Spinal cord (tissue), 10 donors: ENCODE results near the gene SLC7A6OS. TPM values are rescaled to one million over a fixed set of nuclear protein-coding genes. Genes with fewer than 3 reads are reported as not detected.
"Not testable (repeated sequence)": the region's sequence is repeated elsewhere in the genome, so short reads cannot be mapped to it uniquely, and the experiment has no call there.

Experiments
- DNase-seq, 6 donors: peaks; one replicate each; pipeline versions ENCODE4 v3.0.0 to v3.0.0-alpha.2; 2013 to 2015; ENCODE audit warnings: low spot score in 6 of 6, low read depth in 4 of 6
- H3K27ac ChIP-seq: one replicate; pipeline ENCODE4 v1.5.1; 2013; ENCODE audit warnings: low read depth, low read length, control low read depth
- H3K27me3 ChIP-seq: one replicate; pipeline ENCODE4 v1.6.1; 2013; ENCODE audit warnings: low read length; ENCODE audit not compliant: control insufficient read depth, insufficient read depth
- H3K36me3 ChIP-seq: one replicate; pipeline ENCODE4 v1.6.1; 2013; ENCODE audit warnings: low read length; ENCODE audit not compliant: control insufficient read depth, insufficient read depth
- H3K4me1 ChIP-seq: one replicate; pipeline ENCODE4 v1.6.1; 2013; ENCODE audit warnings: low read length; ENCODE audit not compliant: control insufficient read depth, insufficient read depth
- H3K4me3 ChIP-seq: one replicate; pipeline ENCODE4 v1.5.1; 2013; ENCODE audit warnings: low read depth, low read length, control low read depth
- H3K9me3 ChIP-seq: one replicate; pipeline ENCODE4 v1.6.1; 2013; ENCODE audit warnings: low read length; ENCODE audit not compliant: control insufficient read depth, insufficient read depth
- WGBS: methylation state at CpG from one replicate; pipeline ENCODE4 v1.1.5; 2013; ENCODE audit warnings: missing lambda C conversion rate; ENCODE audit not compliant: insufficient coverage; 5-methylcytosine and 5-hydroxymethylcytosine counted together
- polyA plus RNA-seq, 2 donors: library from polyadenylated mRNA; unstranded; fragments of 120-200 nt; gene quantifications; one replicate each; pipeline ENCODE4 v1.2.1, GENCODE V29; 2013; ENCODE audit not compliant: insufficient read length in 2 of 2
- total RNA-seq, 2 donors: library from RNA; depleted of rRNA in 1 of 2; stranded (reverse); fragments of 120-200 nt in 1 of 2; fragments of >200 nt in 1 of 2; gene quantifications; one replicate each; pipeline versions ENCODE4 v1.2.3 to v1.2.4, GENCODE V29; 2013 to 2014
- donor health status: healthy.

Gene SLC7A6OS
- total and polyA plus RNA-seq, 4 donors = 13.4 to 23.0 (median 19.8) TPM

DNA sequence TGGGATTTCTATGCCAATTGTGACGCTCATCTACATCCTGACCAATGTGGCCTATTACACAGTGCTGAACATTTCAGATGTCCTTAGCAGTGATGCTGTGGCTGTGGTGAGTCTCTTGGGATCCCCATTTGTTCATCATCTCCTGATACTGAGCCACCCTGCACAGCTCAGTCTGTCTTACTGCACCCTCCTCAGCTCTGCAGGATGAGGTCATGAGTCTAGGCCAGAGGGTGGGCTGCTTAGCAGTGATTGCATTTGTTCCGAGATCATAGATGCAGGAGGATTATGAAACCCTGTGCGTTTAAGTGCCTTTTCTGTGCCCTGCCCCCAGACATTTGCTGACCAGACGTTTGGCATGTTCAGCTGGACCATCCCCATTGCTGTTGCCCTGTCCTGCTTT is 19.5 kb downstream of the SLC7A6OS start:
- no peak overlapping the region for H3K27ac ChIP-seq
- H3K36me3 ChIP-seq = peaks cover 58% of the 10 kb centered on the region
- no peak overlapping the region for H3K4me3 ChIP-seq
- no peak for DNase-seq
- WGBS = 85% methylated on average over 4 of the region's 4 CpGs
- no peaks in the 10 kb centered on the region for H3K4me1 ChIP-seq
- H3K9me3 ChIP-seq = no peaks in the 10 kb centered on the region
- H3K27me3 ChIP-seq = no peaks in the 10 kb centered on the region

DNA sequence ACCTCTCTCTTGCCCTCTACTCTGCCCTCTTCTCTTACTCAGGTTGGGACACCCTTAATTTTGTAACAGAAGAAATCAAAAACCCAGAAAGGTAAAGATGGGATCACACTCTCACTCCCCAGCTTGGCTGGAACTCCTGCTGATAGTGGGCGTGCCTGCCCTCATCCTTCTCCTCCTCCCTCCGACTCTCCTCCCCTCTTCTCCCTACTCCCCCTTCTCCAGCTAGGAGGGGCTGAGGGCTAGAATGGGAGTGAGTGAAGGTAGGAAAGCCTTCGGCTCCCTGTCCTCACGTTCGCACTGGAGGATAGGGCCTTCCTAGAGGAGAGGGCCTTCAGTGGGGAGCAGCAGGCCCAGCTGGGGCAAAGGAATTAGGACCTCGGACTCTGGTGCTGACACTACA is 20.3 kb downstream of the SLC7A6OS start:
- no peaks in the 10 kb centered on the region for H3K4me1 ChIP-seq
- 64% methylated on average over 3 of the region's 6 CpGs for WGBS
- H3K27me3 ChIP-seq = no peaks in the 10 kb centered on the region
- DNase-seq = no peak
- H3K9me3 ChIP-seq = no peaks in the 10 kb centered on the region
- H3K27ac ChIP-seq = peak overlapping the region; percentile 43
- H3K36me3 ChIP-seq = peaks cover 52% of the 10 kb centered on the region
- no peak overlapping the region for H3K4me3 ChIP-seq

DNA sequence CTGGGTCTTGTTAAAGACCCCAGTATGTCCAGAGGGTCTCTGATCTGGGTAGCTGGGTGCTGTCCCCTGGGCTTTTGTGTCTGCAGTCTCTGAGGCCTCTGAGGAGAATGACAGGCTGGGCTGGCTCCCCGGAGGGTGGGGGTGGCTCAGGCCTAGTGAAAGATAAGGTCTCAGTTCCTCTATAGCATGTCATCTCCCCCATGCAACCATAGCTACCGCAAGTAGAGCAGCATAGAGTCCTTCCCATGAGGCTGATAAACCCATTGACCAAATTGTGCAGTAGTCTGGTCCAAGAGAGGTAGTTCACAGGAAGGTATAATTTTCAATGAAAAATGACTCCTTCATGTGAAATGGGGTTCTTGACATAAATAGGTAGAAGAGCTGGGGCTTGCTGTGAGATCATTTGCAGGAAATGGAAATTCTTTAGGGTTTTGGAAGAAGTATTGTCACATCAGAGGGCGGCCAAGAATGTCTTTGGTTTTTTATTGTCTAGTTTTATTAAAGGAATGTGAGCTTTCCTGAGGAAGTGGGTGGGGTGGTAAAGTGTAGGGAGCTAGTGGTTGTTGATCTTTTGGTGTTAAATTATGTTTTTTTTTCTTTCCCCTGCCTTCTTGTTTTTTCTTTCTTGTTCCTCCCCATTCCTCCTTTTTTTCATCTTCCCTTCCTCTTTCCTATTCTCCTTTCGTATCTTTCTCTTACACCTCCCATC is 21.0 kb downstream of the SLC7A6OS start:
- DNase-seq = peak in 1 of 6 donors; percentile 7
- Histone ChIP-seq H3K27ac (peak overlapping the region; percentile 43), H3K36me3 (peaks cover 52% of the 10 kb centered on the region), H3K4me1 (no peaks in the 10 kb centered on the region), H3K27me3 (no peaks in the 10 kb centered on the region), H3K4me3 (no peak overlapping the region), H3K9me3 (no peaks in the 10 kb centered on the region)
- 75% methylated on average over 1 of the region's 4 CpGs for WGBS

DNA sequence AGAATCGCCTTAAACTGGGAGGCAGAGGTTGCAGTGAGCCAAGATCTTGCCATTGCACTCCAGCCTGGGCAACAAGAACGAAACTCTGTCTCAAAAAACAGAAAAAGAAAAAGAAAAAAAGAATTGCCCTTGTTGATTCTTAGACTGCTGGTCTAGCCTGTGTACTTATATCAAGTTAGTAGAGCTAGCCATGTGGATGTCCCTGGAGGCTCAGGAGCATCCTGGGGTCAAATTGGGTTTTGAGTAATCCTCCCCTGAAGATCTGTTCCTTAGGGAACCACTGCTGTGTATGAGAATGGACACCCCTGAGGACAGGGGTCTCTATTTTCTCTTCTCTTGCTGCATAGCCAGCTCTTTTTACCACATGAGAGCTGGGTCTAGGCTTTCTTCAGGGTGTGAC is 21.5 kb downstream of the SLC7A6OS start:
- Histone ChIP-seq H3K27me3 (no peaks in the 10 kb centered on the region), H3K4me3 (no peak overlapping the region), H3K9me3 (no peaks in the 10 kb centered on the region), H3K4me1 (no peaks in the 10 kb centered on the region), H3K27ac (no peak overlapping the region), H3K36me3 (peaks cover 49% of the 10 kb centered on the region)
- WGBS = 100% methylated on average over 2 of the region's 2 CpGs
- no peak for DNase-seq

DNA sequence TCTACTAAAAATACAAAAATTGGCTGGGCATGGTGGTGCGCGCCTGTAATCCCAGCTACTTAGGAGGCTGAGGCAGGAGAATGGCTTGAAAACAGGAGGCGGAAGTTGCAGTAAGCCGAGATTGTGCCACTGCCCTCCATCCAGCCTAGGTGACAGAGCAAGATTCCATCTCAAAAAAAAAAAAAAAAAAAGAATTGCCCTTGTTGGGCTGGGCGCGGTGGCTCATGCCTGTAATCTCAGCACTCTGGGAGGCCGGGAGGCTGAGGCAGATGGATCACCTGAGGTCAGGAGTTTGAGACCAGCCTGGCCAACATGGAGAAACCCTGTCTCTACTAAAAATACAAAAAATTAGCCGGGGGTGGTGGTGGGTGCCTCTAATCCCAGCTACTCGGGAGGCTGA is 21.9 kb downstream of the SLC7A6OS start:
- H3K9me3 ChIP-seq, DNase-seq, H3K4me1 ChIP-seq, H3K27me3 ChIP-seq, H3K4me3 ChIP-seq, H3K27ac ChIP-seq: not testable (repeated sequence)
- peaks cover 45% of the 10 kb centered on the region for H3K36me3 ChIP-seq
- WGBS = 96% methylated on average over 4 of the region's 9 CpGs

- no peaks in the 10 kb centered on the region for H3K9me3 ChIP-seq
- H3K4me1 ChIP-seq = no peaks in the 10 kb centered on the region
- H3K4me3 ChIP-seq = no peak overlapping the region
- WGBS = 100% methylated on average over 1 of the region's 1 CpG
- H3K27me3 ChIP-seq = no peaks in the 10 kb centered on the region
- DNase-seq = no peak
- peaks cover 41% of the 10 kb centered on the region for H3K36me3 ChIP-seq
- no peak overlapping the region for H3K27ac ChIP-seq
Observed at GRCh38 chr16:68288252-68288650, 22.5 kb downstream of the SLC7A6OS start.

GRCh38 chr16:68287276-68288251 is 23.2 kb downstream of the SLC7A6OS start:
- Histone ChIP-seq H3K36me3 (peaks cover 39% of the 10 kb centered on the region), H3K4me3 (no peak overlapping the region), H3K4me1 (no peaks in the 10 kb centered on the region), H3K27me3 (no peaks in the 10 kb centered on the region), H3K9me3 (no peaks in the 10 kb centered on the region), H3K27ac (no peak overlapping the region)
- no peak for DNase-seq
- WGBS = 97% methylated on average over 11 of the region's 11 CpGs

DNA sequence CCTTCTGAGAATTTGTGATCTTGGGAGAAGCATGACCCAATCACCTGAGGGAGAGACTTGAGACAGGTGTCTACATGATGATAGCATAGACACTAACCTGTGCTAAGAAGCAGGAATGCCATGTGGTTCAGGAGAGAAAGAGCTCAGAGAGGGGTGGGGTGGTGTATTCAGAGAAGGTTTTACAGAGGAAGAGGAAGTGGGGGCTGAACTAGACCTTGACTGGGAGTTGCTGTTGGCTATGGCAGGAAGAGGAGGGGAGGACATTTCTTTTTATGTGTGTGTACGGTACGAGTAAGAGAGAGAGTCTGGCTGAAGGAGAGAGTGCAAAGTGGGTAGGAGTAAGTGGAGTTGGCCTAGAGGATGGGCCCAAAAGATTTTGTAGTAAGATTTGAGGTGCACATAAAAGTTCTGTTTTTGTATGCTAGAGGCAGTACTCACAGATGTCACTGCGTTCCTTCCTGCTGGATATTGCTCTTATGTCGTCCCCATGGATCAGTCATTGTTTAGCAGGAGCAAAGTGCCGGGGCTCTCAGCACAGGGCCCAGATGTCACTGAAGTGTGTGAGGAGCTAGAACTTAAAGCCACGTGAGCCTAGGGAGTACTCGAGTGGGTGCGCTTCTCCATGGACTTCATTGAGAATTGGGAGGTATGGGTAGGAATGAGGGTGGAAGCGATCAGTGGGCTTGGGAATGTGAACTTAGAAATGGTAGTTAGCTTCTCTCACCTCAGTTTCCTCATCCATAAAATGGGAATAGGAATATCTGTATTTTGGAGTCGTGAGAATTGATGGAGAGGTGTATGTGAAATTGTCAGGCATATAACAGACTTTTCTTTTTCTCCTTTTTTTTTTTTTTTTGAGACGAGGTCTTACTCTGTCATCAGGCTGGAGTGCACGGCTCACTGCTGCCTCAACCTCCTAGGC is 24.3 kb downstream of the SLC7A6OS start:
- H3K4me3 ChIP-seq = no peak overlapping the region
- H3K27ac ChIP-seq = no peak overlapping the region
- H3K9me3 ChIP-seq = no peaks in the 10 kb centered on the region
- no peaks in the 10 kb centered on the region for H3K27me3 ChIP-seq
- no peaks in the 10 kb centered on the region for H3K4me1 ChIP-seq
- DNase-seq = no peak
- WGBS = 86% methylated on average over 8 of the region's 12 CpGs
- peaks cover 32% of the 10 kb centered on the region for H3K36me3 ChIP-seq

DNA sequence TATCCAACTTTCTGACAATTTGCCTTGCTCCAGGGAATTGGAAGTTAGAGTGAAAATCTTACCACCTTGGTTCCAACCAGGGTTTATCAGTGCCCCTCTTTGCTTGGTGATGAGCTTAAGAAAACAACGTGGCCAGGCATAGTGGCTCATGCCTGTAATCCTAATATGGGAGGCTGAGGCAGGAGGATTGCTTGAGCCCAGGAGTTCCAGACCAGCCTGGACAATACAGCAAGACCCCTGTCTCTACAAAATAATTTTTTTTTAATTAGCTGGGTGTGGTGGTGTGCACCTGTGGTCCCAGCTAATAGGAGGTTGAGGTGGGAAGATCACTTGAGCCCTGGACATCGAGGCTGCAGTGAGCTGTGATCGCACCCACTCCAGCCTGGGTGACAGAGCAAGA is 25.1 kb downstream of the SLC7A6OS start:
- Histone ChIP-seq H3K27me3 (no peaks in the 10 kb centered on the region), H3K36me3 (peaks cover 29% of the 10 kb centered on the region), H3K4me1 (no peaks in the 10 kb centered on the region), H3K4me3 (no peak overlapping the region), H3K27ac (no peak overlapping the region), H3K9me3 (no peaks in the 10 kb centered on the region)
- WGBS = no CpG with 5 or more reads among the region's 3 CpGs
- no peak for DNase-seq
